HTERT RPE-1 (cell line): Measurements from ENCODE around the gene OSBP.

Source experiments
- in situ Hi-C: fragments of 300-500 bp; cut with MboI; formaldehyde crosslinking; loops from 4 replicates; pipeline ENCODE4 v1.14.3; 2020; ENCODE audit warnings: low sequenced_read_pairs

Gene OSBP

GRCh38 chr11:59610289-59610688 lies 5.3 kb downstream of the OSBP start:
- in situ Hi-C loops, result no loop called here

GRCh38 chr11:59607703-59608454 lies 7.7 kb downstream of the OSBP start:
- in situ Hi-C loops, result no loop called here

- in situ Hi-C loops, result no loop called here
These were observed 13.1 kb downstream of the OSBP start for GRCh38 chr11:59602432-59602831.

- in situ Hi-C loops, result no loop called here
These were observed 13.8 kb downstream of the OSBP start for GRCh38 chr11:59601788-59602187.

GRCh38 chr11:59600636-59601035 lies 14.9 kb downstream of the OSBP start:
- in situ Hi-C loops, result no loop called here

- in situ Hi-C loops, result no loop called here
These were observed 15.3 kb downstream of the OSBP start for GRCh38 chr11:59600234-59600633.

GRCh38 chr11:59598961-59599360 lies 16.6 kb downstream of the OSBP start:
- in situ Hi-C loops, result no loop called here

- in situ Hi-C loops, result no loop called here
These were observed 31.3 kb downstream of the OSBP start for GRCh38 chr11:59584294-59584693.

- in situ Hi-C loops, result no loop called here
These were observed 33.6 kb downstream of the OSBP start for GRCh38 chr11:59582006-59582405.

GRCh38 chr11:59578369-59578768 lies 37.2 kb downstream of the OSBP start:
- in situ Hi-C loops, result no loop called here

GRCh38 chr11:59575505-59575904 lies 40.1 kb downstream of the OSBP start:
- in situ Hi-C loops, result no loop called here

GRCh38 chr11:59574932-59575502 lies 40.6 kb downstream of the OSBP start:
- in situ Hi-C loops, result no loop called here

GRCh38 chr11:59574467-59574866 lies 41.1 kb downstream of the OSBP start:
- in situ Hi-C loops, result no loop called here

GRCh38 chr11:59573216-59573615 lies 42.4 kb downstream of the OSBP start:
- in situ Hi-C loops, result no loop called here

GRCh38 chr11:59572091-59572490 lies 43.5 kb downstream of the OSBP start:
- in situ Hi-C loops, result no loop called here

- in situ Hi-C loops, result no loop called here
These were observed 53.3 kb downstream of the OSBP start for GRCh38 chr11:59562292-59562691.

- in situ Hi-C loops, result no loop called here
These were observed 54.7 kb downstream of the OSBP start for GRCh38 chr11:59560702-59561473.

GRCh38 chr11:59560290-59560701 lies 55.3 kb downstream of the OSBP start:
- in situ Hi-C loops, result no loop called here

- in situ Hi-C loops, result no loop called here
These were observed 55.7 kb downstream of the OSBP start for GRCh38 chr11:59559886-59560285.

GRCh38 chr11:59558270-59558643 lies 57.3 kb downstream of the OSBP start:
- in situ Hi-C loops, result no loop called here

GRCh38 chr11:59556917-59557348 lies 58.6 kb downstream of the OSBP start:
- in situ Hi-C loops, result no loop called here
